ENCODE results near the gene PGM3.

PGM3 gene

DNA sequence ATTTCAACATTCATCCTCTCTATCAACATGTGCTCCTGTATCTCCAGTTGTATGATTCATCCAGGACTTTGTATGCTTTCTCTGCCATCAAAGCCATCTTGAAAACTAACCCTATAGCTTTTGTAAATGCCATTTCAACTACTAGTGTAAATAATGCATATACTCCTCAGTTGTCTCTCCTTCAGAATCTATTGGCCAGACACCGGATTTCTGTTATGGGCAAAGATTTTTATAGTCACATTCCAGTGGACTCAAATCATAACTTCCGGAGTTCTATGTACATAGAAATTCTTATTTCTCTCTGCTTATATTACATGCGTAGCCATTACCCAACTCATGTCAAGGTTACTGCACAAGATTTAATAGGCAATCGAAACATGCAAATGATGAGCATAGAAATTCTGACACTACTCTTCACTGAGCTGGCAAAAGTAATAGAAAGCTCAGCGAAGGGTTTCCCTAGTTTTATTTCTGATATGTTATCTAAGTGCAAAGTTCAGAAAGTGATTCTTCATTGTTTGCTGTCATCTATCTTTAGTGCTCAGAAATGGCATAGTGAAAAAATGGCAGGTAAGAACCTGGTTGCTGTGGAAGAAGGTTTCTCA lies 54.8 kb downstream of the PGM3 start:
- TF ChIP-seq, protein P1, sequence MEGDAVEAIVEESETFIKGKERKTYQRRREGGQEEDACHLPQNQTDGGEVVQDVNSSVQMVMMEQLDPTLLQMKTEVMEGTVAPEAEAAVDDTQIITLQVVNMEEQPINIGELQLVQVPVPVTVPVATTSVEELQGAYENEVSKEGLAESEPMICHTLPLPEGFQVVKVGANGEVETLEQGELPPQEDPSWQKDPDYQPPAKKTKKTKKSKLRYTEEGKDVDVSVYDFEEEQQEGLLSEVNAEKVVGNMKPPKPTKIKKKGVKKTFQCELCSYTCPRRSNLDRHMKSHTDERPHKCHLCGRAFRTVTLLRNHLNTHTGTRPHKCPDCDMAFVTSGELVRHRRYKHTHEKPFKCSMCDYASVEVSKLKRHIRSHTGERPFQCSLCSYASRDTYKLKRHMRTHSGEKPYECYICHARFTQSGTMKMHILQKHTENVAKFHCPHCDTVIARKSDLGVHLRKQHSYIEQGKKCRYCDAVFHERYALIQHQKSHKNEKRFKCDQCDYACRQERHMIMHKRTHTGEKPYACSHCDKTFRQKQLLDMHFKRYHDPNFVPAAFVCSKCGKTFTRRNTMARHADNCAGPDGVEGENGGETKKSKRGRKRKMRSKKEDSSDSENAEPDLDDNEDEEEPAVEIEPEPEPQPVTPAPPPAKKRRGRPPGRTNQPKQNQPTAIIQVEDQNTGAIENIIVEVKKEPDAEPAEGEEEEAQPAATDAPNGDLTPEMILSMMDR (IDR thresholded peaks at IDR 0.05), result no peak
- Histone ChIP-seq H3K4me3 (no peak overlapping the region), H3K27ac (no peak overlapping the region)
- no peak for DNase-seq (ENCODE audit: low spot score)

DNA sequence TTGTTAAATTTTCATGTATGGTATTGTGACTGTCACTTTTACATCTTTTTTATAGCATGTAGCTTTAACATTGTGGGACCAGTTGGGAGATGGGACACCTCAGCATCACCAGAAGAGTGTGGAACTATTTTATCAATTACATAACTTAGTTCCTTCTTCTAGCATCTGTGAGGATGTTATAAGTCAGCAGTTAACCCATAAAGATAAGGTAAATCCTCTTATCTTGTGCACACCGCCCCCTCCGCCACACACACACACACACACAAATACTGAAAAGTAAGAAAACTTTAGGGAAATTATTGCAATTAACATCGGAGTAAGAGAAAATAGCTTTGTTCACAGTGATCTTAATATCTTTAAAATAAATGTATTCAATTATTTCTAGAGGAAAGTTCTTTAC lies 60.9 kb downstream of the PGM3 start:
- TF ChIP-seq, protein P1 (IDR thresholded peaks at IDR 0.05), result no peak
- no peak overlapping the region for H3K4me3 ChIP-seq

GRCh38 chr6:83127976-83128375 lies 65.1 kb downstream of the PGM3 start:
- Histone ChIP-seq H3K27ac (no peak overlapping the region), H3K4me3 (no peak overlapping the region)
- TF ChIP-seq, protein P1 (IDR thresholded peaks at IDR 0.05), result no peak
- no peak for DNase-seq (ENCODE audit: low spot score)

More for the DNA sequence above, 60.9 kb downstream of the PGM3 start:
- no peak overlapping the region for H3K27ac ChIP-seq
- DNase-seq (ENCODE audit: low spot score), result no peak

DNA sequence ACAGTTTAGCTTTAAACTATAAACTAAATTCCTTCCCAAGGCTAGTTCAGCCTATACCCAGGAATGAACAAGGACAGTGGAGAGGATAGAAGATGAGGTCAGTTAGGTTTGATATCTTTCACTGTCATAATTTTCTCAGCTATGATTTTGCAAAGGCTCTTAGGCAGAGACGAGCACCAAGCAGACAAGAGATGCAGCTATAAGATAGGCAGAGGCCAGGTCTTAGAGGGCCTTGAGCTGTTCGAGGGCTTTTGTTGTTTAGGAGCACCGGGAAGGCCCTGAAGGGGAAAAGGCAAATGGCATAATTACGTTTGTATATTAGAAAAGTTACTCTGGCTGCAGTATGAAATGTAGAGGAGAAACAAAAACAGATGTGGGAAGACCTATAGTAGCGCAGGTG lies 65.8 kb downstream of the PGM3 start:
- no peak for DNase-seq (ENCODE audit: low spot score)
- Histone ChIP-seq H3K27ac (no peak overlapping the region), H3K4me3 (no peak overlapping the region)
- TF ChIP-seq, protein P1 (IDR thresholded peaks at IDR 0.05), result no peak

GRCh38 chr6:83126807-83127206 lies 66.3 kb downstream of the PGM3 start:
- TF ChIP-seq, protein P1 (IDR thresholded peaks at IDR 0.05), result no peak
- Histone ChIP-seq H3K4me3 (no peak overlapping the region), H3K27ac (no peak overlapping the region)
- DNase-seq (ENCODE audit: low spot score), result no peak

- TF ChIP-seq, protein P1 (IDR thresholded peaks at IDR 0.05), result no peak
- Histone ChIP-seq H3K4me3 (no peak overlapping the region), H3K27ac (no peak overlapping the region)
- DNase-seq (ENCODE audit: low spot score), result no peak
Measured at GRCh38 chr6:83126223-83126622, 66.8 kb downstream of the PGM3 start.

- no peak for DNase-seq (ENCODE audit: low spot score)
- TF ChIP-seq, protein P1 (IDR thresholded peaks at IDR 0.05), result no peak
Measured at GRCh38 chr6:83125425-83125824, 67.6 kb downstream of the PGM3 start.

More at GRCh38 chr6:83125425-83125824, 67.6 kb downstream of the PGM3 start:
- H3K27ac ChIP-seq, result no peak overlapping the region
- H3K4me3 ChIP-seq, result no peak overlapping the region
